ENCODE measurements around the gene ERICH6B. TPM values are rescaled to one million over a fixed set of nuclear protein-coding genes. Genes with fewer than 3 reads are reported as not detected.
"Not testable (repeated sequence)": the region's sequence is repeated elsewhere in the genome, so short reads cannot be mapped to it uniquely, and the experiment has no call there.

Gene ERICH6B
- total RNA-seq, 3 donors from 2014 or later = not detected

DNA sequence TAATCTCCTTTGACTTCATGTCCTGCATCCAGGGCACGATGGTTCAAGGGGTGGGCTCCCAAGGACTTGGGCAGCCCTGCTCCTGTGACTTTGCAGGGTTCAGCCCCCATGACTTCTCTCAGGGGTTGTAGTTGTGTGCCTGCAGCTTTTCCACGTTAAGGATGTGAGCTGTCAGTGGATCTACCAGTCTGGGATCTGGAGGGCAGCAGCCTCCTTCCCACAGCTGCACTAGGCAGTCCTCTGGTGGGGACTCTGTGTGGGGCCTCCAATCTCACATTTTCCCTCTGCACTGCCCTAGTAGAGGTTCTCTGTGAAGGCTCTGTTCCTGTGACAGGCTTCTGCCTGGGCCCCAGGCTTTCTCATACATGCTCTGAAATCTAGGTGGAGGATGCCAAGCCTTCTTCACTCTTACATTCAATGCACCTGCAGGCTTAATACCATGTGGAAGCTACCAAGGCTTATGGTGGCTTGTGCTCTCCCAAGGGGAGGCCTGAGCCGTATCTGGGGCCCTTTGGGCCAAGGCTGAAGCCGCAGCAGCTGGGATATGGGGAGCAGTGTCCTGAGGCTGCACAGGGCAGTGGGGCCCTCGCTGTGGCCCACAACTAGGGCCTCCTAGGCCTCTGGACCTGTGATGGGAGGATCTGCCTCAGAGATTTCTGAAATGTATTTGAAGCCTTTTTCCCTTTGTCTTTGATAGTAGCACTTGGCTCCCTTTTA is 39.3 kb upstream of the ERICH6B start:
- no peak overlapping the region for H3K27ac ChIP-seq
- no peak overlapping the region for H3K4me3 ChIP-seq
- TF ChIP-seq, protein P1, sequence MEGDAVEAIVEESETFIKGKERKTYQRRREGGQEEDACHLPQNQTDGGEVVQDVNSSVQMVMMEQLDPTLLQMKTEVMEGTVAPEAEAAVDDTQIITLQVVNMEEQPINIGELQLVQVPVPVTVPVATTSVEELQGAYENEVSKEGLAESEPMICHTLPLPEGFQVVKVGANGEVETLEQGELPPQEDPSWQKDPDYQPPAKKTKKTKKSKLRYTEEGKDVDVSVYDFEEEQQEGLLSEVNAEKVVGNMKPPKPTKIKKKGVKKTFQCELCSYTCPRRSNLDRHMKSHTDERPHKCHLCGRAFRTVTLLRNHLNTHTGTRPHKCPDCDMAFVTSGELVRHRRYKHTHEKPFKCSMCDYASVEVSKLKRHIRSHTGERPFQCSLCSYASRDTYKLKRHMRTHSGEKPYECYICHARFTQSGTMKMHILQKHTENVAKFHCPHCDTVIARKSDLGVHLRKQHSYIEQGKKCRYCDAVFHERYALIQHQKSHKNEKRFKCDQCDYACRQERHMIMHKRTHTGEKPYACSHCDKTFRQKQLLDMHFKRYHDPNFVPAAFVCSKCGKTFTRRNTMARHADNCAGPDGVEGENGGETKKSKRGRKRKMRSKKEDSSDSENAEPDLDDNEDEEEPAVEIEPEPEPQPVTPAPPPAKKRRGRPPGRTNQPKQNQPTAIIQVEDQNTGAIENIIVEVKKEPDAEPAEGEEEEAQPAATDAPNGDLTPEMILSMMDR (IDR thresholded peaks at IDR 0.05) = no peak
- TF ChIP-seq POLR2AphosphoS5 (IDR thresholded peaks at IDR 0.05) (no peak), POLR2A (IDR thresholded peaks at IDR 0.05) (no peak)
- H3K9me3 ChIP-seq = peaks cover 0 to 8% of the 10 kb centered on the region in 2 donors
- H3K27me3 ChIP-seq = no peaks in the 10 kb centered on the region
- no peaks in the 10 kb centered on the region for H3K4me1 ChIP-seq
- no peaks in the 10 kb centered on the region for H3K36me3 ChIP-seq
- intact Hi-C loops (cut with DNase I; ENCODE audit: low total_unique reads) = no loop called here
- DNase-seq (ENCODE audit: low spot score in 2 of 2) = no peak

DNA sequence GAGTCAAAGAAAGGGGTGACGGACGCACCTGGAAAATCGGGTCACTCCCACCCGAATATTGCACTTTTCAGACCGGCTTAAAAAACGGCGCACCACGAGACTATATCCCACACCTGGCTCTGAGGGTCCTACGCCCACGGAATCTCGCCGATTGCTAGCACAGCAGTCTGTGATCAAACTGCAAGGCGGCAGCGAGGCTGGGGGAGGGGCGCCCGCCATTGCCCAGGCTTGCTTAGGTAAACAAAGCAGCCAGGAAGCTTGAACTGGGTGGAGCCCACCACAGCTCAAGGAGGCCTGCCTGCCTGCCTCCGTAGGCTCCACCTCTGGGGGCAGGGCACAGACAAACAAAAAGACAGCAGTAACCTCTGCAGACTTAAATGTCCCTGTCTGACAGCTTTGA is 29.7 kb upstream of the ERICH6B start:
- H3K36me3 ChIP-seq; DNase-seq (ENCODE audit: low spot score in 2 of 2); H3K9me3 ChIP-seq; H3K27ac ChIP-seq; H3K4me1 ChIP-seq; intact Hi-C loops (cut with DNase I; ENCODE audit: low total_unique reads); H3K27me3 ChIP-seq; H3K4me3 ChIP-seq: not testable (repeated sequence)

DNA sequence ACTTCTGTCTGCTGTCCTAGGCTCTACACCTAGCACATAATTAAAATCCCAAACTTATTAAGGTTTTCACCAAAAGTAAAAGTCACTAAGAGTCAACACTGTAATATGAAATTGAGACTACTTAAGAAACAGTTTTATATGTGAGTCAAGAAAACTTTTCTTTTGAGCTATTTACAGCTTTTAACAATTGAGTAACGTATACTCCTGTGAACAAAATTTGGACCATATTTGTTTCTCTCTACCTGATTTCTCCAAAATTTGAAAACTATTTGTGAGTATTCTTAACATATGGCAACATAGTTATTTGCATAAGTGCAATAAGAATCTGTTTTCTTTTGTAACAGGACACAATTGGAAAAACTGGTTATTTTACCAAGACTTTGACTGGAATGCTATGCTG is 26.6 kb upstream of the ERICH6B start:
- intact Hi-C loops (cut with DNase I; ENCODE audit: low total_unique reads); H3K9me3 ChIP-seq; H3K27me3 ChIP-seq; H3K36me3 ChIP-seq; DNase-seq (ENCODE audit: low spot score in 2 of 2); H3K4me1 ChIP-seq; H3K4me3 ChIP-seq; H3K27ac ChIP-seq: not testable (repeated sequence)

GRCh38 chr13:45635291-45635690 is 19.8 kb upstream of the ERICH6B start:
- H3K4me1 ChIP-seq; H3K27ac ChIP-seq; H3K36me3 ChIP-seq; H3K4me3 ChIP-seq; DNase-seq (ENCODE audit: low spot score in 2 of 2); H3K27me3 ChIP-seq; intact Hi-C loops (cut with DNase I; ENCODE audit: low total_unique reads); H3K9me3 ChIP-seq: not testable (repeated sequence)

DNA sequence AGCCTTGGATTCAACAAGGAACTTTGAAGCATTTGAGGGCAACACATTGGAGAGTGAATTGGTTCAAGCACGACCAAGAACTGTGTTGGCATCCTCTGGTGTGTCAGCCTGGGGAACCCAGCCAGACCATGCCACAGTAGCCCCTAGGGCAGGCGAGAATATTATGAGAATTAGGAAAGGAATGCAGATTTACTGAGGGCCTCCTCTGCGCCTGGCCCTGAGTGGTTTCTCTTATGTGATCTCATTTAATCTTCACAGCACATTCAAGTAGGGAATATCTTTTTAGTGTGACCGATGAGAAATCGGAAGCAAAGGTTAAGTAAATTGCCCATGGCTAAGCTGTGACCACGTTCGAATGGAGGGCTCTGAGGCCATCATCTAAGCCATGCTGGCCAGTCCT is 15.3 kb upstream of the ERICH6B start:
- Histone ChIP-seq H3K4me3 (no peak overlapping the region), H3K36me3 (no peaks in the 10 kb centered on the region), H3K27me3 (no peaks in the 10 kb centered on the region), H3K9me3 (no peaks in the 10 kb centered on the region), H3K4me1 (no peaks in the 10 kb centered on the region), H3K27ac (no peak overlapping the region)
- no peak for TF ChIP-seq POLR2AphosphoS5 (IDR thresholded peaks at IDR 0.05)
- TF ChIP-seq, protein P1 (IDR thresholded peaks at IDR 0.05) = no peak
- no peak for TF ChIP-seq POLR2A (IDR thresholded peaks at IDR 0.05)
- intact Hi-C loops (cut with DNase I; ENCODE audit: low total_unique reads) = no loop called here
- no peak for DNase-seq (ENCODE audit: low spot score in 2 of 2)

DNA sequence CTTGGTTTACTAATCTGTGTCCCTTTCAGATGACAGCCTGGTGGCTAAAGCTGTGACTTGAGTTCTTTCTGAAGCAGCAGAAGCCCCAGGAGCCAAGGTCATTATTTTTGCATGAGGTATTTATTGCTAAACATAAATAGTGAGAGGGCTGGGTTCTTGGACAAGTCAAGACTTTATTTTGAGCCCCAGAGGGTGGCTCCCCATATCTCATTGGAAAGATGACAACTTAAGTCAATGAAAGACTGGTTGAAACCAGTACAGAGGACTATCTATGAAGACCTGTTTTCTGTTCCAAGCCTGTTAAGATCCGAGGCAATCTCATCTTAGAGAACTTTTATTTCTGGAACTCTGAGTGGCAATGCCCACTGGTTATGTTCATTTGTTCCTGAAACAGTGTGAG is 14.4 kb upstream of the ERICH6B start:
- TF ChIP-seq POLR2A (IDR thresholded peaks at IDR 0.05) (no peak), POLR2AphosphoS5 (IDR thresholded peaks at IDR 0.05) (no peak)
- TF ChIP-seq, protein P1 (IDR thresholded peaks at IDR 0.05) = no peak

GRCh38 chr13:45628094-45628493 is 12.6 kb upstream of the ERICH6B start:
- no peak overlapping the region for H3K27ac ChIP-seq
- H3K27me3 ChIP-seq = no peaks in the 10 kb centered on the region
- intact Hi-C loops (cut with DNase I; ENCODE audit: low total_unique reads) = no loop called here
- no peak overlapping the region for H3K4me3 ChIP-seq
- no peaks in the 10 kb centered on the region for H3K9me3 ChIP-seq
- TF ChIP-seq, protein P1 (IDR thresholded peaks at IDR 0.05) = no peak
- no peak for TF ChIP-seq POLR2A (IDR thresholded peaks at IDR 0.05)
- no peaks in the 10 kb centered on the region for H3K4me1 ChIP-seq
- DNase-seq (ENCODE audit: low spot score in 2 of 2) = no peak
- H3K36me3 ChIP-seq = no peaks in the 10 kb centered on the region

More for the DNA sequence above, 14.4 kb upstream of the ERICH6B start:
- Histone ChIP-seq H3K36me3 (no peaks in the 10 kb centered on the region), H3K4me1 (no peaks in the 10 kb centered on the region), H3K27ac (no peak overlapping the region), H3K4me3 (no peak overlapping the region), H3K27me3 (no peaks in the 10 kb centered on the region), H3K9me3 (no peaks in the 10 kb centered on the region)
- no peak for DNase-seq (ENCODE audit: low spot score in 2 of 2)
- intact Hi-C loops (cut with DNase I; ENCODE audit: low total_unique reads) = no loop called here

Measured in breast epithelium (tissue), 4 donors.